A204.1 (cell line): Measurements from ENCODE around the gene PAK2.
"Not testable (repeated sequence)": the region's sequence is repeated elsewhere in the genome, so short reads cannot be mapped to it uniquely, and the experiment has no call there.

Experiments
- FAIRE-seq: peaks from 2 replicates; lab custom pipeline; 2012; peaks lifted over from hg19 to GRCh38; lab: Jason Lieb, UNC

Gene PAK2

GRCh38 chr3:196736670-196737374 is 2.8 kb upstream of the PAK2 start:
- no peak for FAIRE-seq

GRCh38 chr3:196737655-196738054 is 2.0 kb upstream of the PAK2 start:
- FAIRE-seq: no peak

DNA sequence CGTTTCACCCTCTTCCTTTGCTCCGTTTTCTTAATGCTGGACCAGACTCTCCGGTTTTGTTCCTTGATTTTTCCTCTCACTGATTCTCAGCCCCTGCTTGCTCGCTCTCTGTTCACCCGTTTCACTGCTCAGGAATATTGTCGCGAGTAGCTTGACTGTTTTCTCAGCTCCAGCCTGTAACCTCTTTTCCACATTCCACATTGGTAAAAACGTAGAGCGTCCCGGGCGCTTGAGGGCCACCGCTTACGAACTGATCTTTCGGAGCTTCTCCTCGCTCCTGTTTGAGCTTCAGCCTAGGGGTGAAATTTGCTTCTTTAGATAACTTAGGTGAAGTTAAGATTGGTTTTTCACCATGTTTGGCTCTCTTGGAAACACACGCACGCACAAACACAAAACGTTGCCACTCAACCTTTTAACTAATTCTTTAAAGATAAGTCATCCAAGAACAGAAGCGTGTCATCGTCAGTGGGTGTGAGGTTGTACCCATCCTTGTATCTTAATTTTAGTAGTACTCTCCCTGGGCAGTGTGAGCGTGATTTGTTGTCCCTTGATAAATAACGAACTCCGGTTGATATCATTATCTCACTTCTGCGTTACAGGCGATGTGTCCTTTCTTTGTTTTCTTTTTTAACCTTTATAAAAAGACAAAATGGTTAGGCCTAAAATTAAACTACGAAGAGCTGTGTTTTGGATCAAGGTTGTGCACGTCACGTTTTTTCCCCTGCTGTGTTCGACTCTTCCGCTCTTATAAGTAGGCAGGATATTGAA is 1.0 kb downstream of the PAK2 start:
- no peak for FAIRE-seq

DNA sequence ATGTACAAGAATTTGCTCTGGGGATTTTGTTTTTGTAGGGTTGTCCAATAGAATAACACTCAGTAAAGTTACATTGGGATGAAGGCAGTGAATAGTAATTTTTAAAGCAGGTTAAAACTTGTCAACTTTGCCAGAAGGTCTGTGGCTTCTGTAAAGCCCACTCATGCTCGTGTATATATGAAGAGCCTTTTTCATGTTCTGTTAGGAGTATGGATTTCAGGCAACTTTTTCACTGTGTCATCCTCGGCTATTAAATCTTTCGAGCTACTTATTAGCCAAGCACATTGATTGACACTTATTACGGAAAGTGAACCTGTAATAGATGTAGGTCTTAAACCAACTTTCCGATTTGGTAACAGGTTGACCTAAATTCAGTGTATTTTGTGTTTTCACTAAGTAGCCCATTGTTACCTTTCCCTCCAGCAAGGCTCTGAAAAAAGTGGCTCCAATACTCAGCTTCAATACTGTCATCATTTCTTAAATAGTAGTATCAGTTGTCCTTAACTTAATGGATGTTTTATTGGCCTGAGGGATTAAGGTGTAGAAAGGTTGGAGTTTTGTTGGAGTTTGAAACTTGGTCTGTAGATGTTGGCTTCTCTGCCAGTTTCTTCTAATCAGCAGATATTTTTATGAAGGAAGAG is 1.7 kb downstream of the PAK2 start:
- FAIRE-seq: peak; percentile 25

- FAIRE-seq: not testable (repeated sequence)
Measured at GRCh38 chr3:196743569-196743968, 3.9 kb downstream of the PAK2 start.

DNA sequence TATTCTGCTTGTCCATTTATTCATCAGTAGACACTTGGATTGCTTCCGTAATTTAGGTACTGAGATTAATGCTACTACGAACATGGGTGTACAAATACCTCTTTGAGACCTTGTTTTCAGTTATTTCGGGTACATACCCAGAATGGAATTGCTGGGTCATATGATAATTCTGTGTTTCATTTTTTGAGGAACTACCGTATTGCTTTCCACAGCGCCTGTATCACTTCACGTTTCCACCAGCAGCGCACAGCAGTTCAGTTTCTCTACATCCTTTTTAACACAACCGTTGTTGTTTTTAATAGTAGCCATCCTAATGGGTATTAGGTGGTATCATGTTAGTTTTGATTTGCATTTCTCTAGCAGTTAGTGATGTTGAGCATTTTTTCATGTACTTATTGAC is 9.5 kb downstream of the PAK2 start:
- FAIRE-seq: no peak

DNA sequence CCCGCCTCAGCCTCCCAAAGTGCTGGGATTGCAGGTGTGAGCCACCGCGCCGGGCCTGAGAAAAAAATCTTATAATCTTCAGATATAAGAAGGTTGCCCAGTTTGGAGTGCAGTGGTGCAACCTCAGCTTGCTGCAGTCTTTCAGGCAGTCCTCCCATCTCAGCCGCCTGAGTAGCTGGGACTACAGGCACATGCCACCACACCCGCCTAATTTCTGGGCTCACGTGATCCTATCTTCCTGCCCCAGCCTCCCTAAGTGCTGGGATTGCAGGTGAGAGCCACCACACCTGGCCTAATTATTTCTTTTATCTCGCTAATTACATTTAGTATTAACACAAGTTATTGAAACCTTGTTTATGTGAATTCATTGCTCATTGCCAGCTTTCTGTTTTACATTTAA is 13.5 kb downstream of the PAK2 start:
- no peak for FAIRE-seq

DNA sequence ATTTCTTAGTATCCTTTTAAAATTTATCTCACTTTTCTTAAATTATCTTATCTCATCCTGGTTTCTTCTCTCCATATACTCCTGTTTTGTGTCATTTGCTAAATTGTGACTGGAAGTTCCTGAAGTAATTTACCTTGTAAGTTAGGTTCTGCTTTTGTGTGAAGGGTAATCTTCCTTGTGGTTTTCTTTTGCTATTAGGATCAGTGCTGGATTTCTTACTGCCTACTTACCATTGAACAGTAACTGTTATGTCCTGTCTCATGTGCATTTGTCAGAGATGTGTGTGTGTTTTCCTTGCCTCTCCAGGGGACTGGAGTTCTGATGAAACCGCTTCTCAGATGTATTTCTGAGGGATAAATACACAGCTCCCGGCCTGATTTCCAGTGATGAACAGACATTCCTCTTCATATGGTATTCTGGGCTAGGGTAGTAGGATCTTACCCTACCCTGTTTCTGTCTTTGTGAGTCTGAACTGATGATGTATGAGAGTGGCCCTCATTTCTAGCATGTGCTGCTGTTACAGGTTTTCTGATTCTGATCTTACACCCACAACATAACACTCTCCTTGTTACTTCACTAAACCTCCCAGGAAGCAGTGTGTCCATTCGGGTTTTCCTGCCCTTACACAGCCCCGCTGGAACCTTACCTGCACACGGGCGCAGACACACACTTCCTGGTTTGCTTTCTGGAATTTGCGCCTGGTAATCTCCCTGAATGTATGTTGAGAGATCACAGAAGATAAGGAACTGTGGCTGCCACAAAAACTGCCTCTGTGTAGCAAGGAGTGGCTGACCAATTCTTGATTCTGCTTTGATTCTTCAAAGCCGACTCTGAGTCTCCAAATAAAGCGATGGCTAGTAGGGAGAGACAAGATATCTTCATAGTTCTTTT is 14.7 kb downstream of the PAK2 start:
- no peak for FAIRE-seq

DNA sequence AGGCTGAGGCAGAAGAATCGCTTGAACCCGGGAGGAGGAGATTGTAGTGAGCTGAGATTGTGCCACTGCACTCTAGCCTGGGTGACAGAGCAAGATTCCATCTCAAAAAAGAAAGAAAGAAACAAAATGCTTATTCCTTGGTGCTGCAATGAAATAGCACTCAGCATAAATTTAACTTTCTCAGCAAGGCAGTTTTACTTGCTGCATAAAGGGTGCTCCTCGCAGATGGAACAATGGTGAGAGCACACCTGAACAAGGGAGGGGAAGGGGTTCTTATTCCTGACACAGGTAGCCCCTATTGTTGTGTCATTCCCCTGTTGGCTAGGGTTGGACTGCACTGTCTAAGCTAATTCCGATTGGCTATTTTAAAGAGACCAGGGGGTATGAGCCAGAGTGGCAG is 17.1 kb downstream of the PAK2 start:
- no peak for FAIRE-seq

DNA sequence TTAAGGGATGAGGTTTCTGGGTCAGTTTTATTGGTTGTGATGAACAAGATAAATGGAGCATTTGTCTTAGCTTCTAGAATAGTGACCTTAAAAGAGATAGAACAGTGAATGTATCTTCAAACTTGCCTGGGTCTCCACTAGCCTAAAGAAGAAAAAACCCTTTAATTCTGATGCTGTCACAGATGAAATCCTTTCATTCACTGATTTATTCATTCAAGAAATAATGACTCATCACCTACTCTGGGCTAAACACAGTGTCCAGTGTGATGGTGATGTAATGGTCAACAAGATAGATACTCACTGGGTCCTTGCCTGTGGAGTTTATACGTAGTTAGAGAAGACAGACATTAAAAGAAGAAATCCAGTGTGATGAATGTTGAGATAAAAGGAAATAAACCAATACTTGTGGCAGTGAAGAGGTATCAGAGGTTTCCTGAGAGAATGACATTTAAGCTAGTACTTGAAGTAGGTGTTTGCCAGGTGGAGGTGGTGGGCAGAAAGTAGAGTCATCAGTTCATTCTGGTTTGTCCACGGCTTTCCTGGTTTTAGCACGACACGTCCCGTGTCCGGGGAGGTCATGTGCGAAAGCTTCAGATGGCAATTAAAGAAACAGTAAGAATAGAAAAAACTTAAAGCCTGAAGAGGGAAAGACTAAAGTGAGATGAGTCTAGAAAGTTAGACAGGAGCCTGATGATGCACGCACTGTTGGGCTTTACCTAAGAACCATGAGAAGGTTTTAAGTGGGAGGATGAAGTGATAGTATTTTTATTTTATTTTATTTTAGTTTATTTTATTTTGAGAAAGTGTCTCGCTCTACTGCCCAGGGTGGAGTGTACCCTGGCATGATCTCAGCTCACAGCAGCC is 18.5 kb downstream of the PAK2 start:
- FAIRE-seq: no peak

GRCh38 chr3:196763179-196763578 is 23.5 kb downstream of the PAK2 start:
- no peak for FAIRE-seq

- no peak for FAIRE-seq
Measured at GRCh38 chr3:196765454-196765853, 25.8 kb downstream of the PAK2 start.

DNA sequence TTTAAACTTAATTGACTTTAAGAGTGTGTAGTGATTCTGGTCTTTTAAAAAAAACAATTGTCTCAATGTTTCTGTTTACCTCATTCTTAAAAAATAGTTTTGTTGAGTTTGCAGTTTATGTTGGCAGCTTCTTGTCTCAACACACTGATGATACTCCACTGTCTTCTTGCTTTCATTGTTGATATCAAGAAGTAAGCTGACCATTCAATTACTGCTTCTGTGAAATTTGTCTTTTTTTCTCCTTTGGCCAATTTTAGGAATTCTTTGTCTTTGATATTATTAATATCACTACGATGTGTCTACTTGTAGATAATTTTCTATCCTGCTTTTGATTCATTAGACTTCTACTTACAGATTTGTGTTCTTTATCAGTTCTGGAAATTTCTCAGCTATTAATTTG is 31.4 kb downstream of the PAK2 start:
- no peak for FAIRE-seq

DNA sequence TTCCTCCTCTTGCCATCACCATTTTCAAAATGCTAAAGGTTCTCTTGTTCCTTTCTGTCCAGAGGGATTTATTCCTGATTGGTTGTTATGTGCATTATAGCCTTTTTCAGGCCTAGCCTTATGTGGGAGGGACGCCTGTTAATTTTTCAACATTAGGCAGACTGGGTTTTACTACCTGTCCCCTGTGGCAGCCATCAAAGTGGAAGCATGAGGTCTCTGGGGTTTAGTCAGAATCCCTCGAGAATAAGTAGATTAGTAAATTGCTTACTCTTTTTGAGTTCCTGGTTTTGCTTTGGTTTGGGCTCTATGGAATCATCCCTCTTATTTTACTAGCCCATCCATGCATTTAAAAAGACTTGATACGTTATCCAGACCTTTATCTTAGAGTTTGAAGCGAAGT is 32.4 kb downstream of the PAK2 start:
- FAIRE-seq: no peak

GRCh38 chr3:196772897-196773296 is 33.2 kb downstream of the PAK2 start:
- no peak for FAIRE-seq

GRCh38 chr3:196774191-196774820 is 34.6 kb downstream of the PAK2 start:
- no peak for FAIRE-seq

DNA sequence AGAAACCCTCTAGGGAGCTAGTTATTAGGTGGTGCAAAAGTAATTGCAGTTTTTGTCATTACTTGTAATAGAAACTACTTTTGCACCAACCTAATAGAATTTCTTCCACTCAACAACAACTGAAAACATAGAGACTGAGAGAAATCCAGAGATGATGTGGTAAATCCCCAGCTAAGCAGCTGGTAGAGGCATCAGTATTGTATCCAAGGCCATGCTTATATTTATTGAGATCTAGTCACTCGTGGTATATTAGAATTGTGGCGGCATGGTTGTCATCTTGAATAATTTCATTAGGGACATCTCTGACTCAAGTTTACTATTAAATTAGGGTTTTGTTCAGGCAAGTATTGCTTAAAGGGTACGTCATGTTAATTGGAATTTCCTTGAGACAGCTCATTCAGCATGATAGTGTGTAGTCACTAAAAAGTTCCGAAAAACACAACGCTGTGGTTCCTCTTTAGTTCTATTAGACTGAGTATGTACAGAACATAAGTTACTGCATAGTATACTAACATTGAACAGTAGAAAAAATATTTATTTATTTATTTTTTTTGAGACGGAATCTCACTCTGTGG is 35.3 kb downstream of the PAK2 start:
- FAIRE-seq: no peak

DNA sequence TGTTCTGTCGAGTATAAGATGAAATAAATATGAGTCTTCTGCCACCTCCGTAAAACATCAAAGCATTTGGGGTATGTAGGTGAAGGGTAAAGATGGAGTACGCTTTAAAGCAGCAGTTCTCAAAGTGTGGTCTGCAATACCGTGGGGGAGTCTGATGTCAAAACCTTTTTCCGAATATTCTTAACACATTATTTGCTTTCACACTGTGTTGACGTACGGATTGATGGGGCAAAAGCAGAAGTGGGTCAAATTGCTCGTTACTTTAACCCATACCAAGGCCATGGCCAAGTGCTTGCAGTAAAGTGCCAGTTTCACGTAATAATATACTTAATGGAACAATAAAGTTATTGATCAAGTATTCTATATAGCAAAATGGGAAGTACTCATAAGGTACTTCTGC is 36.3 kb downstream of the PAK2 start:
- no peak for FAIRE-seq

DNA sequence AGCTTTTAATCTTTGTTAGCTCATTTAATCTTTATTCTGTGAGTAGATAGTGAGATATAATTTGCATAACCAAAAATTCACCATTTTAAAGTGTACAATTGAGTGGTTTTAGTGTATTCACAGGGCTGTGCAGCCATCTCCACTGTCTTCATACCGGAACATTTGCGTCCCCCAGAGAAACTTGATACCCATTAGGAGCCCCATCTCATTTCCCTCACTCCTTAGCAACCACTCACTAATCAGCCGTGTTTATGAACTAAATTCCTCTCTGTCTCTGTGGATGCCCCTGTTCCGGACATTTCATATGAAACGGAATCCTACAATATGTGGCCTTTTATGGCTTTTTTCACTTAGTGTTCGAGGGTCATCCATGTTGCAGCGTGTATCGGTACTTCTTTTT is 38.2 kb downstream of the PAK2 start:
- FAIRE-seq: no peak

DNA sequence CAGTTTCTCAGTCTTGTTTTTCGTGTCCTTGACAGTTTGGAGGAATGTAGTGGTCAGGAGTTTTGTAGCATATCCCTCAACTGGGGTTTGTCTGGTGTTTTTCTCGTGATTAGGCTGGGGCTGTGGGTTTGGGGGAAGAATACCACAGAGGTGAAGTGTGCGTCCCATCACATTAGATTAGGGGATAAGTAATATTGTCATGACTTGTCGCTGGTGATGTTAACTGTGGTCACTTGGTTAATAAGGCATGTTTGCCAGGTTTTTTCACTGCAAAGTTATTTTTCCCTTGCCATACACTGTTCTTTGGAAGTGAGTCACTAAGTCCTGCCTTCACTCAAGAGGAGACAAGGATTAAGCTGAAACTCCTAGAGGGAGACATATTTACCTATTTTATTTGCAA is 39.1 kb downstream of the PAK2 start:
- FAIRE-seq: no peak

- no peak for FAIRE-seq
Measured at GRCh38 chr3:196782511-196782910, 42.9 kb downstream of the PAK2 start.
